SK-N-SH treated with all-trans-retinoic acid at 6 μM for 48 hours (cell line): ENCODE results near the gene TNFSF11.

ENCODE experiments used
- CREB5 ChIP-seq: fragments of 250-450 bp; sonication (Bioruptor Pico); IDR thresholded peaks from 2 replicates; pipeline ENCODE4 v1.5.1; 2020; ENCODE audit warnings: low read depth, mild to moderate bottlenecking, moderate library complexity
- ISL1 ChIP-seq: fragments of 250-450 bp; sonication (Bioruptor Pico); IDR thresholded peaks from 2 replicates; pipeline ENCODE4 v2.1.2; 2022; ENCODE audit warnings: mild to moderate bottlenecking, moderate library complexity
- PATZ1 ChIP-seq: fragments of 250-450 bp; sonication (Bioruptor Pico); IDR thresholded peaks from 2 replicates; pipeline ENCODE4 v1.8.0; 2020; ENCODE audit warnings: mild to moderate bottlenecking, moderate library complexity, borderline replicate concordance
- TCF4 ChIP-seq: fragments of 250-450 bp; sonication (Bioruptor Pico); IDR thresholded peaks from 2 replicates; pipeline ENCODE4 v1.8.0; 2021; ENCODE audit warnings: mild to moderate bottlenecking, moderate library complexity, borderline replicate concordance
- ZFP3 ChIP-seq: fragments of 250-450 bp; sonication (Bioruptor Pico); IDR thresholded peaks from 2 replicates; pipeline ENCODE4 v1.5.0; 2020; ENCODE audit warnings: mild to moderate bottlenecking, moderate library complexity
- ZNF8 ChIP-seq: fragments of 450-650 bp; formaldehyde crosslinking; IDR thresholded peaks from 2 replicates; pipeline ENCODE4 v1.5.0; 2020; ENCODE audit warnings: mild to moderate bottlenecking, moderate library complexity

GRCh38 chr13:42571895-42572294 is 2.1 kb upstream of the TNFSF11 start:
- TF ChIP-seq PATZ1 (CRISPR knock-in tag) (no peak), ISL1 (CRISPR knock-in tag) (no peak), CREB5 (no peak), TCF4 (CRISPR knock-in tag) (no peak), ZNF8 (CRISPR knock-in tag) (no peak), ZFP3 (CRISPR knock-in tag) (no peak)
